ENCODE results near the gene DNAJC27. TPM values are rescaled to one million over a fixed set of nuclear protein-coding genes. Genes with fewer than 3 reads are reported as not detected.

The DNAJC27 gene
- total and polyA plus RNA-seq, 2 of the 13 experiments (the other 11 are each of a cell fraction or from before 2014, with no cell fraction given) = 3.1 to 3.7 TPM

DNA sequence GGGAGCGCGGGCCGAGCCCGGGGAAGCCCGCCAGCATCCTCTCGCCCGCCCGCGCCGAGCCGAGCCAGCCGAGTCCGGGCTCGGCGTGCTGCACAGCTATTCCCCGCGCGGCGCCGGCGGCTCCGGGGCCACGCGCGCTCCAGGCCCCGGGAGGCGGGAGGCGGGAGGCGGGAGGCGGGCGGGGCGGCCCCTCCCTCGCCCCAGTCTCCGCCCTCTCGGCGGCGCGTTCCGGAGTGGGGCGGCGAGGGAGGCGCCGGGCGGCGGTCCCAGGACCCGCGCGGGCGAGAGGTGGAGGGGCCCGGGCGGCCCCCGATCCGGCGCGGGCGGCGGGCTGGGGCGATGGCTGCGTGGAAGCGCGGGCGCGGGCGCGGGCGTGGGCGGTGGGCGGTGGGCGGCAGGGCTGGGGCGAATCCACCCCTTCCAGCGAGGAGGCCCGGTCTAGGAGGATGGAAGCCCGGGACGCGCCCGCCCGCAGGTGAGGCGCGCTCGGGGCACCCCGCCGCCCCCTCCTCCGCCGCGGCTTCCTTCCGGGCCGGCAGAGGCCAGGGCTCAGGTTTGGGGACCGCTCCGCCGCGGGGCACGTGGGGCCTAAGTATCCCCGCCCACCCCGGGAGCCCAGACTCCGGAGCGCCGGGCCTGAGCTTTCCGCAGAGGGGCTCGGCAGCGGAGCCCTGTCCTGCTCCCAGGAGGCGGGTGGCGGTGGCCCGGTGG, 51.5 kb downstream of the DNAJC27 start, which contains the start of gene ADCY3:
Gene ADCY3, minus strand, starts transcription at position 140 of the 711 bp plus-strand sequence. CDS start 1,250 bp downstream, outside the sequence.
- WGBS (ENCODE audit: low lambda C conversion rate) = 3% methylated on average over 30 of the region's 103 CpGs
- intact Hi-C loops (cut with micrococcal nuclease; ENCODE audit: unreplicated experiment) (no loop called here), in situ Hi-C loops (cut with HindIII; ENCODE audit: extremely low pct_ligation_motif_present, low pct_unique_long_range_greater_than_20kb) (no loop called here)
- H3K36me3 ChIP-seq (replicated peaks in 1 of 2; ENCODE audit: control insufficient read depth in 1 of 2, insufficient read depth in 2 of 2, low read length in 2 of 2) = no peaks in the 10 kb centered on the region
- no peak within 1 kb of the TSS for H3K27ac ChIP-seq (ENCODE audit: extremely low read length, insufficient read depth, low read length)
- peaks cover 24 to 83% of the 10 kb centered on the region in 2 experiments for H3K27me3 ChIP-seq (ENCODE audit: control insufficient read depth in 1 of 2, insufficient read depth in 2 of 2, low read length in 2 of 2)
- peaks cover 13% of the 10 kb centered on the region for H3K4me1 ChIP-seq (ENCODE audit: insufficient read depth, low read length)
- DNase-seq (ENCODE audit: low spot score) (no peak), FAIRE-seq (no peak), ATAC-seq (peak; percentile 30)
- no peaks in the 10 kb centered on the region; the same call in 1 of the 2 replicates for H4K20me1 ChIP-seq (ENCODE audit: insufficient read depth, low read length)
- H3K9ac ChIP-seq (ENCODE audit: insufficient read depth, low read depth, low read length) = no peak within 1 kb of the TSS
- POLR2A ChIA-PET = no interaction called here
- H3K9me3 ChIP-seq (ENCODE audit: low read length) = no peaks in the 10 kb centered on the region
- CTCF ChIA-PET (ENCODE audit: low intra/inter-chr PET ratio, low total read pairs) = no interaction called here
- no peak within 1 kb of the TSS for H2AFZ ChIP-seq (ENCODE audit: low read length)
- H3K4me2 ChIP-seq (ENCODE audit: low read depth, low read length) = peak within 1 kb of the TSS; percentile 65
- H3K79me2 ChIP-seq (ENCODE audit: insufficient read depth, low read length) = no peaks in the 10 kb centered on the region
- H3K4me3 ChIP-seq (replicated peaks in 1 of 3; ENCODE audit: insufficient read depth in 1 of 3, low read depth in 2 of 3, low read length in 3 of 3) = peak within 1 kb of the TSS; percentile 41 to 58 (median 53); a peak in 4 of 6 replicates
- BruUV-seq (replicated peaks) = no TSS peak
- TF ChIP-seq GABPB1 (CRISPR knock-in tag; IDR thresholded peaks at IDR 0.05) (peak; percentile 36; the same call in 1 of the 2 replicates), MEIS1 (CRISPR knock-in tag; IDR thresholded peaks at IDR 0.05; ENCODE audit: borderline replicate concordance) (no peak), BCL6 (CRISPR knock-in tag; IDR thresholded peaks at IDR 0.05) (peak; percentile 68)
- TF ChIP-seq, protein P1, sequence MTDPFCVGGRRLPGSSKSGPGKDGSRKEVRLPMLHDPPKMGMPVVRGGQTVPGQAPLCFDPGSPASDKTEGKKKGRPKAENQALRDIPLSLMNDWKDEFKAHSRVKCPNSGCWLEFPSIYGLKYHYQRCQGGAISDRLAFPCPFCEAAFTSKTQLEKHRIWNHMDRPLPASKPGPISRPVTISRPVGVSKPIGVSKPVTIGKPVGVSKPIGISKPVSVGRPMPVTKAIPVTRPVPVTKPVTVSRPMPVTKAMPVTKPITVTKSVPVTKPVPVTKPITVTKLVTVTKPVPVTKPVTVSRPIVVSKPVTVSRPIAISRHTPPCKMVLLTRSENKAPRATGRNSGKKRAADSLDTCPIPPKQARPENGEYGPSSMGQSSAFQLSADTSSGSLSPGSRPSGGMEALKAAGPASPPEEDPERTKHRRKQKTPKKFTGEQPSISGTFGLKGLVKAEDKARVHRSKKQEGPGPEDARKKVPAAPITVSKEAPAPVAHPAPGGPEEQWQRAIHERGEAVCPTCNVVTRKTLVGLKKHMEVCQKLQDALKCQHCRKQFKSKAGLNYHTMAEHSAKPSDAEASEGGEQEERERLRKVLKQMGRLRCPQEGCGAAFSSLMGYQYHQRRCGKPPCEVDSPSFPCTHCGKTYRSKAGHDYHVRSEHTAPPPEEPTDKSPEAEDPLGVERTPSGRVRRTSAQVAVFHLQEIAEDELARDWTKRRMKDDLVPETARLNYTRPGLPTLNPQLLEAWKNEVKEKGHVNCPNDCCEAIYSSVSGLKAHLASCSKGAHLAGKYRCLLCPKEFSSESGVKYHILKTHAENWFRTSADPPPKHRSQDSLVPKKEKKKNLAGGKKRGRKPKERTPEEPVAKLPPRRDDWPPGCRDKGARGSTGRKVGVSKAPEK (CRISPR knock-in tag; IDR thresholded peaks at IDR 0.05; ENCODE audit: borderline replicate concordance) = no peak
- TF ChIP-seq, protein P2, sequence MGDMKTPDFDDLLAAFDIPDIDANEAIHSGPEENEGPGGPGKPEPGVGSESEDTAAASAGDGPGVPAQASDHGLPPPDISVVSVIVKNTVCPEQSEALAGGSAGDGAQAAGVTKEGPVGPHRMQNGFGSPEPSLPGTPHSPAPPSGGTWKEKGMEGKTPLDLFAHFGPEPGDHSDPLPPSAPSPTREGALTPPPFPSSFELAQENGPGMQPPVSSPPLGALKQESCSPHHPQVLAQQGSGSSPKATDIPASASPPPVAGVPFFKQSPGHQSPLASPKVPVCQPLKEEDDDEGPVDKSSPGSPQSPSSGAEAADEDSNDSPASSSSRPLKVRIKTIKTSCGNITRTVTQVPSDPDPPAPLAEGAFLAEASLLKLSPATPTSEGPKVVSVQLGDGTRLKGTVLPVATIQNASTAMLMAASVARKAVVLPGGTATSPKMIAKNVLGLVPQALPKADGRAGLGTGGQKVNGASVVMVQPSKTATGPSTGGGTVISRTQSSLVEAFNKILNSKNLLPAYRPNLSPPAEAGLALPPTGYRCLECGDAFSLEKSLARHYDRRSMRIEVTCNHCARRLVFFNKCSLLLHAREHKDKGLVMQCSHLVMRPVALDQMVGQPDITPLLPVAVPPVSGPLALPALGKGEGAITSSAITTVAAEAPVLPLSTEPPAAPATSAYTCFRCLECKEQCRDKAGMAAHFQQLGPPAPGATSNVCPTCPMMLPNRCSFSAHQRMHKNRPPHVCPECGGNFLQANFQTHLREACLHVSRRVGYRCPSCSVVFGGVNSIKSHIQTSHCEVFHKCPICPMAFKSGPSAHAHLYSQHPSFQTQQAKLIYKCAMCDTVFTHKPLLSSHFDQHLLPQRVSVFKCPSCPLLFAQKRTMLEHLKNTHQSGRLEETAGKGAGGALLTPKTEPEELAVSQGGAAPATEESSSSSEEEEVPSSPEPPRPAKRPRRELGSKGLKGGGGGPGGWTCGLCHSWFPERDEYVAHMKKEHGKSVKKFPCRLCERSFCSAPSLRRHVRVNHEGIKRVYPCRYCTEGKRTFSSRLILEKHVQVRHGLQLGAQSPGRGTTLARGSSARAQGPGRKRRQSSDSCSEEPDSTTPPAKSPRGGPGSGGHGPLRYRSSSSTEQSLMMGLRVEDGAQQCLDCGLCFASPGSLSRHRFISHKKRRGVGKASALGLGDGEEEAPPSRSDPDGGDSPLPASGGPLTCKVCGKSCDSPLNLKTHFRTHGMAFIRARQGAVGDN (CRISPR knock-in tag; IDR thresholded peaks at IDR 0.05) = peak; percentile 34
- TF ChIP-seq, protein P3, sequence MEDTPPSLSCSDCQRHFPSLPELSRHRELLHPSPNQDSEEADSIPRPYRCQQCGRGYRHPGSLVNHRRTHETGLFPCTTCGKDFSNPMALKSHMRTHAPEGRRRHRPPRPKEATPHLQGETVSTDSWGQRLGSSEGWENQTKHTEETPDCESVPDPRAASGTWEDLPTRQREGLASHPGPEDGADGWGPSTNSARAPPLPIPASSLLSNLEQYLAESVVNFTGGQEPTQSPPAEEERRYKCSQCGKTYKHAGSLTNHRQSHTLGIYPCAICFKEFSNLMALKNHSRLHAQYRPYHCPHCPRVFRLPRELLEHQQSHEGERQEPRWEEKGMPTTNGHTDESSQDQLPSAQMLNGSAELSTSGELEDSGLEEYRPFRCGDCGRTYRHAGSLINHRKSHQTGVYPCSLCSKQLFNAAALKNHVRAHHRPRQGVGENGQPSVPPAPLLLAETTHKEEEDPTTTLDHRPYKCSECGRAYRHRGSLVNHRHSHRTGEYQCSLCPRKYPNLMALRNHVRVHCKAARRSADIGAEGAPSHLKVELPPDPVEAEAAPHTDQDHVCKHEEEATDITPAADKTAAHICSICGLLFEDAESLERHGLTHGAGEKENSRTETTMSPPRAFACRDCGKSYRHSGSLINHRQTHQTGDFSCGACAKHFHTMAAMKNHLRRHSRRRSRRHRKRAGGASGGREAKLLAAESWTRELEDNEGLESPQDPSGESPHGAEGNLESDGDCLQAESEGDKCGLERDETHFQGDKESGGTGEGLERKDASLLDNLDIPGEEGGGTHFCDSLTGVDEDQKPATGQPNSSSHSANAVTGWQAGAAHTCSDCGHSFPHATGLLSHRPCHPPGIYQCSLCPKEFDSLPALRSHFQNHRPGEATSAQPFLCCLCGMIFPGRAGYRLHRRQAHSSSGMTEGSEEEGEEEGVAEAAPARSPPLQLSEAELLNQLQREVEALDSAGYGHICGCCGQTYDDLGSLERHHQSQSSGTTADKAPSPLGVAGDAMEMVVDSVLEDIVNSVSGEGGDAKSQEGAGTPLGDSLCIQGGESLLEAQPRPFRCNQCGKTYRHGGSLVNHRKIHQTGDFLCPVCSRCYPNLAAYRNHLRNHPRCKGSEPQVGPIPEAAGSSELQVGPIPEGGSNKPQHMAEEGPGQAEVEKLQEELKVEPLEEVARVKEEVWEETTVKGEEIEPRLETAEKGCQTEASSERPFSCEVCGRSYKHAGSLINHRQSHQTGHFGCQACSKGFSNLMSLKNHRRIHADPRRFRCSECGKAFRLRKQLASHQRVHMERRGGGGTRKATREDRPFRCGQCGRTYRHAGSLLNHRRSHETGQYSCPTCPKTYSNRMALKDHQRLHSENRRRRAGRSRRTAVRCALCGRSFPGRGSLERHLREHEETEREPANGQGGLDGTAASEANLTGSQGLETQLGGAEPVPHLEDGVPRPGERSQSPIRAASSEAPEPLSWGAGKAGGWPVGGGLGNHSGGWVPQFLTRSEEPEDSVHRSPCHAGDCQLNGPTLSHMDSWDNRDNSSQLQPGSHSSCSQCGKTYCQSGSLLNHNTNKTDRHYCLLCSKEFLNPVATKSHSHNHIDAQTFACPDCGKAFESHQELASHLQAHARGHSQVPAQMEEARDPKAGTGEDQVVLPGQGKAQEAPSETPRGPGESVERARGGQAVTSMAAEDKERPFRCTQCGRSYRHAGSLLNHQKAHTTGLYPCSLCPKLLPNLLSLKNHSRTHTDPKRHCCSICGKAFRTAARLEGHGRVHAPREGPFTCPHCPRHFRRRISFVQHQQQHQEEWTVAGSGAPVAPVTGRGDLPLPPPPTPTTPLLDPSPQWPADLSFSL (CRISPR knock-in tag; IDR thresholded peaks at IDR 0.05) = no peak
